AG04449 (cell line): ENCODE data around the gene ANO1.

Source experiments
- CTCF ChIA-PET: fragments of 350-600 bp; formaldehyde crosslinking; extraction: SDS; loops from one replicate; lab custom pipeline; 2021; ENCODE audit warnings: antibody characterized with exemption; lab: Yijun Ruan, JAX
- POLR2A ChIA-PET: fragments of 400-600, 350-600 bp; formaldehyde crosslinking; extraction: SDS; loops from one replicate; lab custom pipeline; 2020; ENCODE audit warnings: antibody characterized with exemption, inconsistent platforms; lab: Yijun Ruan, JAX
- DNase-seq: peaks from one replicate; pipeline ENCODE4 v3.0.0-alpha.2; 2010; ENCODE audit warnings: low read depth, low spot score
- H3K4me3 ChIP-seq: 2 replicates; pipeline ENCODE4 v1.5.1; 2011; ENCODE audit warnings: low read depth, mild to moderate bottlenecking, control low read depth, low read length
- TF ChIP-seq, protein P1 (sequence below): IDR thresholded peaks from one replicate; pipeline ENCODE4 v1.5.1; 2011; ENCODE audit warnings: mild to moderate bottlenecking, moderate library complexity, low read length, control low read depth, inconsistent platforms; ENCODE audit not compliant: insufficient read depth; ENCODE audit errors: missing control alignments

Gene ANO1

GRCh38 chr11:70133771-70134335 lies 55.7 kb downstream of the ANO1 start:
- DNase-seq: no peak
- H3K4me3 ChIP-seq: no peak overlapping the region
- TF ChIP-seq, protein P1, sequence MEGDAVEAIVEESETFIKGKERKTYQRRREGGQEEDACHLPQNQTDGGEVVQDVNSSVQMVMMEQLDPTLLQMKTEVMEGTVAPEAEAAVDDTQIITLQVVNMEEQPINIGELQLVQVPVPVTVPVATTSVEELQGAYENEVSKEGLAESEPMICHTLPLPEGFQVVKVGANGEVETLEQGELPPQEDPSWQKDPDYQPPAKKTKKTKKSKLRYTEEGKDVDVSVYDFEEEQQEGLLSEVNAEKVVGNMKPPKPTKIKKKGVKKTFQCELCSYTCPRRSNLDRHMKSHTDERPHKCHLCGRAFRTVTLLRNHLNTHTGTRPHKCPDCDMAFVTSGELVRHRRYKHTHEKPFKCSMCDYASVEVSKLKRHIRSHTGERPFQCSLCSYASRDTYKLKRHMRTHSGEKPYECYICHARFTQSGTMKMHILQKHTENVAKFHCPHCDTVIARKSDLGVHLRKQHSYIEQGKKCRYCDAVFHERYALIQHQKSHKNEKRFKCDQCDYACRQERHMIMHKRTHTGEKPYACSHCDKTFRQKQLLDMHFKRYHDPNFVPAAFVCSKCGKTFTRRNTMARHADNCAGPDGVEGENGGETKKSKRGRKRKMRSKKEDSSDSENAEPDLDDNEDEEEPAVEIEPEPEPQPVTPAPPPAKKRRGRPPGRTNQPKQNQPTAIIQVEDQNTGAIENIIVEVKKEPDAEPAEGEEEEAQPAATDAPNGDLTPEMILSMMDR: no peak
- CTCF ChIA-PET: no interaction called here
- POLR2A ChIA-PET: no interaction called here

- H3K4me3 ChIP-seq: no peak overlapping the region
- ChIA-PET CTCF (no interaction called here), POLR2A (no interaction called here)
- DNase-seq: no peak
- TF ChIP-seq, protein P1: no peak
Measured at GRCh38 chr11:70134490-70134889, 56.4 kb downstream of the ANO1 start.

GRCh38 chr11:70135142-70135541 lies 57.0 kb downstream of the ANO1 start:
- no peak for DNase-seq
- TF ChIP-seq, protein P1: no peak
- CTCF ChIA-PET: no interaction called here
- H3K4me3 ChIP-seq: 0 out of 2 replicates have a peak overlapping the region, but pooled peaks have one; percentile 6
- POLR2A ChIA-PET: no interaction called here

DNA sequence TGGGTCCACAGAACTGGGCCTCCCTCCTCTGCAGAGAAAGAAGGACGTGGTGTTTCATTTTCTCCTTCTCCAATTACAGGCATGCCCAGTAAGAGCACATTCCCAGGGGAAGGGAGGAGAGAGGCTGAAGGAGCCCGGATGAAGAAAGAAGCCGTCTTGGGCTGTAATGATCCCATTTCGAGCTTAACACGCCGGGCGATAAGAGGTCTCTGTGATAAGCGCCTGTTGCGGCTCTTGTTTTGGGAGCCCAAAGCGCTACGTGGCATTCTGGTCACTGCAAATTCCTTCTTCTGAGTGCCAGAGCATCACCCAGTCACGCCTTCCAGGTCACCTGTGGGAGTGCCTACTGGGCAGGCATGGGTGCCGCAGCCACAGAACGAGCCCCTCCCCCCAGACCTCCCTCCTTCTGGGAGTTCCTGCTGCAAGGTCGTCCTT lies 57.5 kb downstream of the ANO1 start:
- DNase-seq: no peak
- H3K4me3 ChIP-seq: no peak overlapping the region
- TF ChIP-seq, protein P1: no peak
- CTCF ChIA-PET: no interaction called here
- POLR2A ChIA-PET: no interaction called here

GRCh38 chr11:70137383-70137782 lies 59.3 kb downstream of the ANO1 start:
- ChIA-PET POLR2A (no interaction called here), CTCF (interaction anchor here (1.4 kb wide), 1 partner anchor 32 kb away, joined by 3 read pairs; no protein-coding TSS in a partner anchor)
- no peak for DNase-seq
- no peak overlapping the region for H3K4me3 ChIP-seq
- TF ChIP-seq, protein P1: no peak

DNA sequence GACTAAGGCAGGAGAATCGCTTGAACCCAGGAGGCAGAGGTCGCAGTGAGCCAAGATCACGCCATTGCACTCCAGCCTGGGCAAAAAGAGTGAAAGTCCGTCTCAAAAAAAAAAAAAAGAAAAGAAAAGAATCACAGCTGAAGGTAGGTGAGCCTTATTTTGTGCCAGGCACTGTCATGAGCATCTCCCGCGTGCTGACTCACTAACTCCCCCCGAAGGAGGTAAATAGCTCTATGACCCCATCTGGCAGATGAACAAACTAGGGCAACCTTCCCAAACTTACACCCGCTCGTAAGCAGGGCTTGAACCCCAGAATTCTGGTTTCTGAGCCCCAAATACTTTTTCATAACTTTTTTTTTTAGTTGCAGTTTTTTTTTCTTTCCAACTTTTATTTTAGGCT lies 60.3 kb downstream of the ANO1 start:
- no peak overlapping the region for H3K4me3 ChIP-seq
- TF ChIP-seq, protein P1: no peak
- no peak for DNase-seq
- ChIA-PET CTCF (no interaction called here), POLR2A (no interaction called here)
